HepG2 (cell line): ENCODE data around the gene SIGLEC14. TPM values are rescaled to one million over a fixed set of nuclear protein-coding genes. Genes with fewer than 3 reads are reported as not detected.

Experiments used
- ATAC-seq: fragments of 200-7000 bp; cut with Tn5 transposase; 3 replicates; pipeline ENCODE4 v1.9.1; 2020; ENCODE audit warnings: mild to moderate bottlenecking, moderate library complexity
- BruUV-seq: library from RNA; stranded (reverse); fragments of 400-500 nt; replicated peaks from 2 replicates; lab custom pipeline; 2021; lab: Mats Ljungman, UMichigan
- CTCF ChIA-PET: fragments of 300-600 bp; formaldehyde crosslinking; extraction: SDS; loops from one replicate; lab custom pipeline; 2021; ENCODE audit warnings: low total read pairs, inconsistent platforms, low intra/inter-chr PET ratio; lab: Yijun Ruan, JAX
- POLR2A ChIA-PET: fragments of 350-600 bp; sonication (Branson Sonifier 250); formaldehyde crosslinking; loops from one replicate; lab custom pipeline; 2020; ENCODE audit warnings: antibody characterized with exemption, inconsistent platforms; lab: Yijun Ruan, JAX
- DNase-seq: peaks from one replicate; pipeline ENCODE4 v3.0.0-alpha.2; 2015; ENCODE audit warnings: low spot score
- FAIRE-seq: peaks from 3 replicates; lab custom pipeline; 2011; peaks lifted over from hg19 to GRCh38; lab: Jason Lieb, UNC
- H2AFZ ChIP-seq: one replicate; pipeline ENCODE4 v1.6.1; 2011; ENCODE audit warnings: low read length, inconsistent platforms
- H3K27ac ChIP-seq: fragments of 300-600 bp; 3 replicates; pipeline ENCODE4 v1.8.0; 2011; ENCODE audit warnings: mixed run types, mild to moderate bottlenecking, mixed read lengths, low read length, inconsistent platforms; ENCODE audit not compliant: insufficient read depth; ENCODE audit errors: extremely low read length
- H3K27me3 ChIP-seq, 2 experiments: fragments of 200-600 bp in 1 of 2; 2 replicates in 1 of 2; 3 replicates in 1 of 2; pipeline versions ENCODE4 v1.6.0 to v1.8.0; 2011; ENCODE audit warnings: low read length in 2 of 2, mild to moderate bottlenecking in 2 of 2, moderate library complexity in 2 of 2, inconsistent platforms in 1 of 2; ENCODE audit not compliant: insufficient read depth in 2 of 2, control insufficient read depth in 1 of 2
- H3K36me3 ChIP-seq, 2 experiments: fragments of 200-600 bp in 1 of 2; replicated peaks in 1 of 2; 2 replicates in 1 of 2; 3 replicates in 1 of 2; pipeline versions ENCODE4 v1.5.1 to v1.8.0; 2011; ENCODE audit warnings: low read length in 2 of 2, inconsistent platforms in 1 of 2; ENCODE audit not compliant: insufficient read depth in 2 of 2, control insufficient read depth in 1 of 2
- H3K4me1 ChIP-seq: 2 replicates; pipeline ENCODE4 v1.5.1; 2012; ENCODE audit warnings: low read length, inconsistent platforms; ENCODE audit not compliant: insufficient read depth
- H3K4me2 ChIP-seq: 2 replicates; pipeline ENCODE4 v1.6.0; 2011; ENCODE audit warnings: low read depth, low read length, inconsistent platforms
- H3K4me3 ChIP-seq, 3 experiments: fragments of 200-600 bp in 1 of 3; sonication (generic), shearing (Covaris generic) in 1 of 3; replicated peaks in 1 of 3; 2 replicates each; pipeline ENCODE4 v1.5.1; 2011 to 2016; ENCODE audit warnings: low read length in 3 of 3, inconsistent platforms in 2 of 3, low read depth in 2 of 3, mild to moderate bottlenecking in 2 of 3, control low read depth in 1 of 3, mixed read lengths in 1 of 3; ENCODE audit not compliant: insufficient read depth in 1 of 3
- H3K79me2 ChIP-seq: one replicate; pipeline ENCODE4 v1.6.1; 2011; ENCODE audit warnings: low read length, inconsistent platforms; ENCODE audit not compliant: insufficient read depth
- H3K9ac ChIP-seq: 2 replicates; pipeline ENCODE4 v1.6.0; 2011; ENCODE audit warnings: mild to moderate bottlenecking, low read depth, low read length, inconsistent platforms; ENCODE audit not compliant: insufficient read depth
- H3K9me3 ChIP-seq: 2 replicates; pipeline ENCODE4 v1.5.1; 2012; ENCODE audit warnings: mild to moderate bottlenecking, low read length
- H4K20me1 ChIP-seq: 2 replicates; pipeline ENCODE4 v1.6.0; 2011; ENCODE audit warnings: inconsistent platforms, mild to moderate bottlenecking, low read length, moderate library complexity; ENCODE audit not compliant: insufficient read depth
- GMEB2 ChIP-seq: IDR thresholded peaks from 2 replicates; pipeline ENCODE4 v1.6.1; 2016; ENCODE audit warnings: missing biosample characterization, missing genetic modification reagents, low read depth
- NR2C2 ChIP-seq: sonication (generic); formaldehyde crosslinking; IDR thresholded peaks from 2 replicates; pipeline ENCODE4 v1.4.0; 2020; ENCODE audit warnings: missing genetic modification reagents, mild to moderate bottlenecking, moderate library complexity, borderline replicate concordance
- NR2F6 ChIP-seq, 2 experiments: IDR thresholded peaks; 2 replicates each; pipeline ENCODE4 v1.6.1; 2016; ENCODE audit warnings: antibody characterized with exemption in 1 of 2, mild to moderate bottlenecking in 1 of 2
- ZNF281 ChIP-seq: sonication (generic); formaldehyde crosslinking; IDR thresholded peaks from 2 replicates; pipeline ENCODE4 v1.4.0; 2020; ENCODE audit warnings: missing genetic modification reagents, borderline replicate concordance
- WGBS: methylation state at CpG from one replicate; pipeline ENCODE4 v1.1.6; 2017; ENCODE audit warnings: low lambda C conversion rate; 5-methylcytosine and 5-hydroxymethylcytosine counted together
- in situ Hi-C: cut with HindIII; loops from 2 replicates; pipeline ENCODE4 v1.10.0; 2017; ENCODE audit warnings: low pct_unique_long_range_greater_than_20kb; ENCODE audit not compliant: extremely low pct_ligation_motif_present
- intact Hi-C: fragments of 100-400 bp; cut with micrococcal nuclease; formaldehyde crosslinking; loops from one replicate; pipeline ENCODE4 v1.10.0; 2022; ENCODE audit not compliant: unreplicated experiment
- polyA plus RNA-seq, 8 experiments: library from polyadenylated mRNA; depleted of rRNA in 3 of 8; stranded (reverse) in 7 of 8; unstranded in 1 of 8; fragments of >200 nt; fragmentation: Illumina TruSeq in 4 of 8; extraction: Trizol in 4 of 8; gene quantifications; 2 replicates each; pipeline versions ENCODE4 v1.2.1 to v1.2.3, GENCODE V29; 2011 to 2016; ENCODE audit warnings: low read depth in 4 of 8, missing spikeins in 1 of 8, mixed read lengths in 1 of 8; ENCODE audit not compliant: insufficient read depth in 1 of 8
- total RNA-seq, 5 experiments: library from RNA; depleted of rRNA; stranded (reverse); fragments of >200 nt; fragmentation: Illumina TruSeq; extraction: Trizol; gene quantifications; 2 replicates each; pipeline ENCODE4 v1.2.3, GENCODE V29; 2016; ENCODE audit warnings: low read depth in 1 of 5

SIGLEC14 gene
- total and polyA plus RNA-seq, 2 of the 13 experiments (the other 11 are each of a cell fraction or from before 2014, with no cell fraction given): 0.05 to 0.09 TPM

GRCh38 chr19:51693260-51693659 is 46.6 kb upstream of the SIGLEC14 start, which contains the start of gene SPACA6:
SPACA6 (plus strand) TSS chr19:51693330; CDS start chr19:51693527, 197 bp downstream.
- BruUV-seq: no TSS peak
- in situ Hi-C loops (no loop called here), intact Hi-C loops (no loop called here)
- FAIRE-seq: no peak
- H3K9me3 ChIP-seq: no peaks in the 10 kb centered on the region
- H3K4me2 ChIP-seq: no peak within 1 kb of the TSS
- DNase-seq: no peak
- no peak within 1 kb of the TSS for H3K27ac ChIP-seq
- H3K4me1 ChIP-seq: peaks cover 13% of the 10 kb centered on the region; the same call in 1 of the 2 replicates
- CTCF ChIA-PET: no interaction called here
- 0 out of 2 replicates have a peak, but pooled peaks have one; percentile 32 for TF ChIP-seq ZNF281 (CRISPR knock-in tag)
- peak; percentile 49; the same call in 1 of the 2 replicates for TF ChIP-seq NR2F6 (IDR thresholded peaks at IDR 0.05)
- TF ChIP-seq NR2F6 (CRISPR knock-in tag; IDR thresholded peaks at IDR 0.05): no peak
- peak; percentile 64 for TF ChIP-seq NR2C2
- TF ChIP-seq GMEB2 (CRISPR knock-in tag): no peak
- H3K27me3 ChIP-seq: no peaks in the 10 kb centered on the region; a peak in 1 of 5 replicates
- no peaks in the 10 kb centered on the region for H3K79me2 ChIP-seq
- H3K9ac ChIP-seq: no peak within 1 kb of the TSS
- H4K20me1 ChIP-seq: peaks cover 15% of the 10 kb centered on the region; the same call in 1 of the 2 replicates
- WGBS: 69% methylated on average over 8 of the region's 8 CpGs
- POLR2A ChIA-PET: no interaction called here
- no peak for ATAC-seq
- H3K4me3 ChIP-seq: no peak within 1 kb of the TSS
- H2AFZ ChIP-seq: no peak within 1 kb of the TSS
- peaks cover 2 to 6% of the 10 kb centered on the region in 2 experiments; a peak in 1 of 5 replicates for H3K36me3 ChIP-seq
